Measurements from ENCODE around the gene TJP1.
"Not testable (repeated sequence)": the region's sequence is repeated elsewhere in the genome, so short reads cannot be mapped to it uniquely, and the experiment has no call there.

The TJP1 gene

GRCh38 chr15:29696950-29697738 lies 125.1 kb downstream of the TJP1 start:
- DNase-seq, result no peak

GRCh38 chr15:29696506-29696905 lies 125.8 kb downstream of the TJP1 start:
- not testable (repeated sequence) for DNase-seq

- no peak for DNase-seq
These were observed 126.6 kb downstream of the TJP1 start for GRCh38 chr15:29695489-29696167.

- no peak for DNase-seq
These were observed 129.0 kb downstream of the TJP1 start for GRCh38 chr15:29693225-29693624.

GRCh38 chr15:29692527-29692926 lies 129.7 kb downstream of the TJP1 start:
- DNase-seq, result no peak

- DNase-seq, result no peak
These were observed 131.3 kb downstream of the TJP1 start for GRCh38 chr15:29690765-29691475.

- DNase-seq, result no peak
These were observed 132.8 kb downstream of the TJP1 start for GRCh38 chr15:29689287-29689986.

GRCh38 chr15:29688506-29689286 lies 133.6 kb downstream of the TJP1 start:
- DNase-seq, result no peak

- DNase-seq, result no peak
These were observed 134.2 kb downstream of the TJP1 start for GRCh38 chr15:29687939-29688505.

- no peak for DNase-seq
These were observed 135.0 kb downstream of the TJP1 start for GRCh38 chr15:29687204-29687815.

- no peak for DNase-seq
These were observed 135.6 kb downstream of the TJP1 start for GRCh38 chr15:29686445-29687203.

GRCh38 chr15:29686079-29686425 lies 136.2 kb downstream of the TJP1 start:
- no peak for DNase-seq

GRCh38 chr15:29685156-29686078 lies 136.9 kb downstream of the TJP1 start:
- no peak for DNase-seq

- DNase-seq, result no peak
These were observed 139.5 kb downstream of the TJP1 start for GRCh38 chr15:29682781-29683180.

- no peak for DNase-seq
These were observed 139.9 kb downstream of the TJP1 start for GRCh38 chr15:29682361-29682760.

- DNase-seq, result no peak
These were observed 140.3 kb downstream of the TJP1 start for GRCh38 chr15:29681946-29682345.

GRCh38 chr15:29681166-29681845 lies 141.0 kb downstream of the TJP1 start:
- no peak for DNase-seq

GRCh38 chr15:29680465-29681165 lies 141.7 kb downstream of the TJP1 start:
- no peak for DNase-seq
